K562 (cell line): Measurements from ENCODE around the gene CCDC201. TPM values are rescaled to one million over a fixed set of nuclear protein-coding genes. Genes with fewer than 3 reads are reported as not detected.

Experiments used
- FOSL1 ChIP-seq: fragments of 200-800 bp; sonication (Bioruptor generic); conservative IDR thresholded peaks from 2 replicates; pipeline ENCODE4 v1.6.1; 2016; ENCODE audit warnings: missing genetic modification characterization, missing compliant biosample characterization
- HSF4 ChIP-seq: fragments of 250-450 bp; sonication (Bioruptor Pico); IDR thresholded peaks from 2 replicates; pipeline ENCODE4 v2.1.2; 2022; ENCODE audit warnings: mild to moderate bottlenecking, moderate library complexity, borderline replicate concordance
- NFATC3 ChIP-seq: fragments of 450-650 bp; IDR thresholded peaks from 2 replicates; pipeline ENCODE4 v1.6.1; 2017; ENCODE audit warnings: mild to moderate bottlenecking
- POLR2AphosphoS5 ChIP-seq: IDR thresholded peaks from 2 replicates; pipeline ENCODE4 v1.6.1; 2011; ENCODE audit warnings: mild to moderate bottlenecking, low read depth, low read length, moderate library complexity; ENCODE audit not compliant: control insufficient read depth, insufficient read depth
- SMAD4 ChIP-seq: fragments of 250-450 bp; sonication (Bioruptor Pico); conservative IDR thresholded peaks from 2 replicates; pipeline ENCODE4 v1.8.0; 2021; ENCODE audit warnings: inconsistent platforms, mild to moderate bottlenecking, moderate library complexity
- SPI1 ChIP-seq: IDR thresholded peaks from 2 replicates; pipeline ENCODE4 v1.6.1; 2011; ENCODE audit warnings: low read depth, low read length, control low read depth, borderline replicate concordance
- XRCC3 ChIP-seq: fragments of 450-650 bp; IDR thresholded peaks from 2 replicates; pipeline ENCODE4 v1.6.1; 2017; ENCODE audit warnings: mild to moderate bottlenecking, moderate library complexity
- YY1 ChIP-seq, 3 experiments: IDR thresholded peaks; 2 replicates each; pipeline ENCODE4 v1.6.1; 2011; ENCODE audit warnings: low read length in 2 of 3, mild to moderate bottlenecking in 2 of 3, moderate library complexity in 2 of 3, borderline replicate concordance in 1 of 3, control low read depth in 1 of 3, low read depth in 1 of 3; ENCODE audit not compliant: insufficient read depth in 3 of 3, insufficient replicate concordance in 2 of 3, control insufficient read depth in 1 of 3, insufficient read length in 1 of 3; ENCODE audit errors: extremely low read depth in 1 of 3
- ZNF24 ChIP-seq: fragments of 450-650 bp; IDR thresholded peaks from 2 replicates; pipeline ENCODE4 v1.6.1; 2016
- ZNF589 ChIP-seq: fragments of 200-800 bp; sonication (Bioruptor generic); IDR thresholded peaks from 2 replicates; pipeline ENCODE4 v1.6.1; 2016; ENCODE audit warnings: low read depth, missing genetic modification characterization, missing compliant biosample characterization
- polyA plus RNA-seq, 8 experiments: library from polyadenylated mRNA; depleted of rRNA in 4 of 8; stranded (reverse) in 5 of 8; unstranded in 3 of 8; fragments of >200 nt; fragmentation: Nextera tagmentation in 2 of 8; fragmentation: Illumina TruSeq in 1 of 8; extraction: Ambion mirVana in 2 of 8; extraction: Trizol in 1 of 8; gene quantifications; 2 replicates each; pipeline versions ENCODE4 v1.2.1 to v1.2.3, GENCODE V29; 2011 to 2014; ENCODE audit warnings: inconsistent platforms in 1 of 8, missing spikeins in 1 of 8
- total RNA-seq, 7 experiments: library from RNA; depleted of rRNA in 6 of 7; stranded (reverse); fragments of >200 nt in 6 of 7; fragmentation: Illumina TruSeq in 2 of 7; extraction: Trizol in 2 of 7; gene quantifications; 2 replicates each; pipeline versions ENCODE4 v1.2.1 to v1.2.3, GENCODE V29; 2011 to 2021; ENCODE audit warnings: low replicate concordance in 1 of 7
- TF ChIP-seq, protein P1 (sequence below): fragments of 450-650 bp; formaldehyde crosslinking; IDR thresholded peaks from 2 replicates; pipeline ENCODE4 v1.4.0; 2022; ENCODE audit warnings: missing genetic modification characterization

Gene CCDC201
- total and polyA plus RNA-seq, 9 of the 15 experiments (the other 6 are each of a cell fraction or from before 2014, with no cell fraction given): not detected

DNA sequence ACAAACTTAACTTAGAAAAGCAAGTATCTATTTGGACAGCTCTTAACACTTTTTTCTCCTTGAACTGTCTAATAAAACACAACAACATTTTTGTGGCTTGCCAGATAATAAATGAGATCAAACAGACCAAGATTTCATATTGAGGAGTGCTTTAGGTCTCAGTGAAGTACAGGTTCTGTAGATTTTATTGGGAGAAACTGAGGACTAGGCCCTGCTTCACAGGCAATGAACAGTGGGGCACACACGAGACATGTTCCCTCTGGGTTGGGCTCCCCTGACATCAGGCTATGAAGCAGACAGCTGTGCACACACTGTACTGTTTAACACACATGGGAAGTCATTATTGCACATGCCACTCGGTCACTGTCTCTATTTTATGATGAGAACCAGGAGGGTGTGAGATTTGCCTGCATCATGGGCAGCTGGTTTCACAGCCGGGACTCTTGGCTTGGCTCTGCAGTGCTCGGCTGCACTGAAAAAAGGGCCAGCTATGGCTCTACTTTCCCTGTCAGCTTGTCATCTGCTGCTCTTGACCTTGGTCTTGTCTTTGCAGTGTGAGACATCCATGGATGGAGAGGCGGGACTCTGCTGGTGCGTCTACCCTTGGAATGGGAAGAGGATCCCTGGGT is 19.6 kb upstream of the CCDC201 start (continued):
- TF ChIP-seq, protein P1, sequence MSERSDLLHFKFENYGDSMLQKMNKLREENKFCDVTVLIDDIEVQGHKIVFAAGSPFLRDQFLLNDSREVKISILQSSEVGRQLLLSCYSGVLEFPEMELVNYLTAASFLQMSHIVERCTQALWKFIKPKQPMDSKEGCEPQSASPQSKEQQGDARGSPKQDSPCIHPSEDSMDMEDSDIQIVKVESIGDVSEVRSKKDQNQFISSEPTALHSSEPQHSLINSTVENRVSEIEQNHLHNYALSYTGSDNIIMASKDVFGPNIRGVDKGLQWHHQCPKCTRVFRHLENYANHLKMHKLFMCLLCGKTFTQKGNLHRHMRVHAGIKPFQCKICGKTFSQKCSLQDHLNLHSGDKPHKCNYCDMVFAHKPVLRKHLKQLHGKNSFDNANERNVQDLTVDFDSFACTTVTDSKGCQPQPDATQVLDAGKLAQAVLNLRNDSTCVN (CRISPR knock-in tag): no peak
- TF ChIP-seq HSF4 (CRISPR knock-in tag): no peak
- no peak for TF ChIP-seq YY1 (IDR thresholded peaks at IDR 0.05; ENCODE audit: borderline replicate concordance in 1 of 3, control insufficient read depth in 1 of 3, extremely low read depth in 1 of 3, insufficient read depth in 3 of 3, insufficient read length in 1 of 3, insufficient replicate concordance in 2 of 3, low read depth in 1 of 3, low read length in 2 of 3)
- no peak for TF ChIP-seq SPI1
- no peak for TF ChIP-seq NFATC3
- no peak for TF ChIP-seq ZNF24
- TF ChIP-seq FOSL1 (tag): no peak
- TF ChIP-seq POLR2AphosphoS5: no peak
- no peak for TF ChIP-seq ZNF589
- no peak for TF ChIP-seq SMAD4 (CRISPR knock-in tag)
- no peak for TF ChIP-seq XRCC3
